ENCODE results near the gene POU2AF3.

GRCh38 chr11:111322534-111322933 is 24.2 kb downstream of the POU2AF3 start:
- no peak for TF ChIP-seq CTCF (IDR thresholded peaks at IDR 0.05)
- TF ChIP-seq POLR2A (IDR thresholded peaks at IDR 0.05), result no peak
- no peak for TF ChIP-seq POLR2AphosphoS5 (IDR thresholded peaks at IDR 0.05)
- no peak for TF ChIP-seq EP300 (IDR thresholded peaks at IDR 0.05; ENCODE audit: low read depth)
